ENCODE data around the gene KLHL35. TPM values are rescaled to one million over a fixed set of nuclear protein-coding genes. Genes with fewer than 3 reads are reported as not detected.

Gene KLHL35
- total and polyA plus RNA-seq, 2 of the 4 experiments (the other 2 are of a cell fraction), result 1.6 to 3.3 TPM

- 0 out of 2 replicates have a peak, but pooled peaks cover 3% of the 10 kb centered on the region for H3K4me1 ChIP-seq (ENCODE audit: control insufficient read depth, insufficient read depth, low read length)
- H3K9ac ChIP-seq (ENCODE audit: low read depth, low read length), result no peak overlapping the region
- no peak overlapping the region for H4K5ac ChIP-seq (ENCODE audit: low read depth, low read length)
- H4K91ac ChIP-seq (ENCODE audit: insufficient read depth, low read depth, low read length), result no peak overlapping the region
- H2AK5ac ChIP-seq (ENCODE audit: low read depth, low read length), result no peak overlapping the region
- in situ Hi-C loops (cut with MboI; ENCODE audit: low sequenced_read_pairs), result no loop called here
- ChIA-PET POLR2A (ENCODE audit: unreplicated experiment) (no interaction called here), CTCF (no interaction called here)
- peak overlapping the region; percentile 25 for H2AK9ac ChIP-seq (replicated peaks; ENCODE audit: low read depth, low read length, poor library complexity)
- H2AFZ ChIP-seq (replicated peaks; ENCODE audit: low read length, poor library complexity), result peak overlapping the region; percentile 85
- peaks cover 7% of the 10 kb centered on the region for H3K36me3 ChIP-seq (ENCODE audit: control insufficient read depth, insufficient read depth, low read length)
- WGBS, 2 experiments (ENCODE audit: extremely low coverage in 2 of 2, insufficient read length in 1 of 2), result 49% methylated on average over 22 of the region's 32 CpGs; no CpG with 5 or more reads in 1 of the 2 experiments
- dilution Hi-C loops (cut with HindIII; ENCODE audit: low sequenced_read_pairs, unreplicated experiment), result no loop called here
- H3K9me1 ChIP-seq (ENCODE audit: insufficient read depth, low read length), result no peaks in the 10 kb centered on the region
- no peak overlapping the region for H3K23ac ChIP-seq (ENCODE audit: low read depth, low read length)
- H3K9me3 ChIP-seq (ENCODE audit: control insufficient read depth, insufficient read depth, low read length), result peaks cover 6% of the 10 kb centered on the region
- no peak overlapping the region for H3K18ac ChIP-seq (ENCODE audit: low read depth, low read length)
- 0 out of 2 replicates have a peak, but pooled peaks cover 3% of the 10 kb centered on the region for H4K20me1 ChIP-seq (ENCODE audit: insufficient read depth, low read length)
- H3K14ac ChIP-seq (replicated peaks; ENCODE audit: low read depth, low read length), result no peak overlapping the region
- no peak overlapping the region for H2BK120ac ChIP-seq (ENCODE audit: low read depth, low read length)
- H3K79me1 ChIP-seq (ENCODE audit: low read depth in 1 of 2, low read length in 2 of 2), result no peaks in the 10 kb centered on the region
- TF ChIP-seq CHD1 (IDR thresholded peaks at IDR 0.05; ENCODE audit: low read depth, low read length) (no peak), FOS (IDR thresholded peaks at IDR 0.05; ENCODE audit: low read depth, low read length) (no peak), BHLHE40 (IDR thresholded peaks at IDR 0.05; ENCODE audit: low read depth, low read length) (no peak), MAFK (IDR thresholded peaks at IDR 0.05; ENCODE audit: low read depth, low read length) (no peak), USF2 (IDR thresholded peaks at IDR 0.05; ENCODE audit: low read depth, low read length) (no peak), RAD21 (IDR thresholded peaks at IDR 0.05; ENCODE audit: low read length) (no peak), RCOR1 (IDR thresholded peaks at IDR 0.05; ENCODE audit: insufficient replicate concordance, low read length) (no peak), CEBPB (IDR thresholded peaks at IDR 0.05; ENCODE audit: low read depth, low read length) (no peak), MXI1 (IDR thresholded peaks at IDR 0.05; ENCODE audit: borderline replicate concordance, low read depth, low read length) (no peak)
- DNase-seq (peak; percentile 76), ATAC-seq (ENCODE audit: low read depth) (peak; percentile 55)
- no peak overlapping the region for H2BK5ac ChIP-seq (ENCODE audit: low read depth, low read length, poor library complexity, severe bottlenecking)
- H3K4ac ChIP-seq (ENCODE audit: low read depth, low read length), result no peak overlapping the region
- no peak overlapping the region for H2BK15ac ChIP-seq (ENCODE audit: low read depth, low read length)
- intact Hi-C loops (cut with micrococcal nuclease), result no loop called here
- peak overlapping the region; percentile 79 for H3K4me2 ChIP-seq (ENCODE audit: low read depth, low read length)
- no peak overlapping the region for H3K56ac ChIP-seq (ENCODE audit: extremely low read depth, insufficient read depth, low read length)
- no TSS peak for BruUV-seq (replicated peaks)
- H3K4me3 ChIP-seq (ENCODE audit: insufficient read depth, low read depth, low read length), result peak overlapping the region; percentile 34
- peak overlapping the region in 1 of 2 experiments; percentile 65; a peak in 2 of 4 replicates for H4K8ac ChIP-seq (ENCODE audit: low read depth in 2 of 2, low read length in 2 of 2)
- peaks cover 32% of the 10 kb centered on the region for H3K27me3 ChIP-seq (ENCODE audit: control insufficient read depth, insufficient read depth, low read length)
- H3K27ac ChIP-seq (ENCODE audit: insufficient read depth, low read length), result no peak overlapping the region; the same call in 1 of the 2 replicates
- no peak overlapping the region for H2BK20ac ChIP-seq (ENCODE audit: low read depth, low read length)
Measured at GRCh38 chr11:75428281-75428724, 4.7 kb downstream of the KLHL35 start.

Data from IMR-90 (cell line).